ENCODE data around the gene RAPGEF6.

Gene RAPGEF6

DNA sequence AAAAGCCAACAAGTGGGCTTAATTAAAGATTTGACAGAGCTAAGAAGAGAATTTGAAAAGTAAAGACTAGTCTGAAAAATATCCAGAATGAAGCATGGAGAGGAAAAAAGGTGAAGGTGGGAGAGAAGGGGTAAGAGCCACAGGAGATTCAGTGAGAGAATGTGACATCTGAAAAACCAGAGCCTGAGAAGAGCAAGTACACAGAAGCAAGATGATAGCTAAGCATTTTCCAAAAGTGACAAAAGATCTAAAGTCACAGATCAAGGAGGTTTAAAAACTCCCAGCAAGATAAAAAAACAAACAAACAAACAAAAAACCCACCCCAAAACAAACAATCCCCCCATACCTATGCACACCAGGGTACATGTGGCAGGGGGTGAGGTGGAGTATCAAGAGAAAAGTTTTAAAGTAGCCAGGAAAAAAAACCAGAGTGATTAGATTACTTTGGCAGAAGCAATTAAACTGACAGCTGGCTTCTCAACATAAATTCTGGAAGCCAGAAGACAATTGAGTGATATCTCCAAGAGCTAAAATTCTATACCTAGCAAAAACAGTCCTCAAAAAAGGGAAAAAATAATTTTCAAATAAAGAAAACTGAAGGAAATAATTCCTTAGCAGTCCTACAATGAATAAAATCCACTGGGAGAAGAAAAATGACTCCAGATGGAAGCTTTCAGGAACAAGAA, 111.4 kb downstream of the RAPGEF6 start:
- H3K27me3 ChIP-seq (ENCODE audit: insufficient read depth, poor library complexity, severe bottlenecking): no peaks in the 10 kb centered on the region
- no peak overlapping the region for H3K27ac ChIP-seq (replicated peaks)
- no peak for DNase-seq (ENCODE audit: low read depth in 1 of 2, low spot score in 1 of 2)
- TF ChIP-seq GABPA (IDR thresholded peaks at IDR 0.05; ENCODE audit: low read depth): no peak
- no peak for TF ChIP-seq SPI1 (IDR thresholded peaks at IDR 0.05; ENCODE audit: borderline replicate concordance, low read depth)
- no peak for TF ChIP-seq POLR2AphosphoS5 (IDR thresholded peaks at IDR 0.05; ENCODE audit: low read depth)
- TF ChIP-seq CTCF (IDR thresholded peaks at IDR 0.05; ENCODE audit: insufficient read depth, low read length): no peak
- no peak for TF ChIP-seq REST (IDR thresholded peaks at IDR 0.05; ENCODE audit: insufficient replicate concordance, low read depth)
- no peak overlapping the region for H3K4me3 ChIP-seq (replicated peaks; ENCODE audit: insufficient read depth, low read length)

GRCh38 chr5:131521252-131521651, 113.8 kb downstream of the RAPGEF6 start:
- no peaks in the 10 kb centered on the region for H3K27me3 ChIP-seq (ENCODE audit: insufficient read depth, poor library complexity, severe bottlenecking)
- no peak for TF ChIP-seq CTCF (IDR thresholded peaks at IDR 0.05; ENCODE audit: insufficient read depth, low read length)
- TF ChIP-seq GABPA (IDR thresholded peaks at IDR 0.05; ENCODE audit: low read depth): no peak
- no peak for TF ChIP-seq POLR2AphosphoS5 (IDR thresholded peaks at IDR 0.05; ENCODE audit: low read depth)
- no peak for TF ChIP-seq REST (IDR thresholded peaks at IDR 0.05; ENCODE audit: insufficient replicate concordance, low read depth)
- no peak for TF ChIP-seq SPI1 (IDR thresholded peaks at IDR 0.05; ENCODE audit: borderline replicate concordance, low read depth)
- H3K27ac ChIP-seq (replicated peaks): no peak overlapping the region
- DNase-seq (ENCODE audit: low read depth in 1 of 2, low spot score in 1 of 2): no peak
- H3K4me3 ChIP-seq (replicated peaks; ENCODE audit: insufficient read depth, low read length): no peak overlapping the region

DNA sequence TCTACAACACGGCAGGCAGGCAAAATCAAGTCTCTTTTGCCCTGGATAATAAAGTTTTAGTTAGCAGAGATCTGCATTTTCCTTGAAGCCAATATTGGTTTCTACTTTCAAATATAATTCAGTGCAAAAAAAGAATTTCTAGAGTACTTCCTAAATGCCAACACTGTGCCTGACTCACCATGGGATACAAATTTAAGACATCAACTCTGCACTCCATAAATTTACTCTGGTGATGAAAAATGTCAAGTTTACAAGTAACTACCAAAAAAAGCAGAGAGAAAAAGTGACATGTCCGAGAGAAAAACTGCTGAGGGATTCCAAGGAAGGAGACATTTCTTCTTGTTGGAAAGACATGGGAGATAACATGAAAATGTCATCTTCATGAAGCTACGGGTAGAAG, 119.7 kb downstream of the RAPGEF6 start:
- Histone ChIP-seq H3K27ac (replicated peaks) (no peak overlapping the region), H3K4me3 (replicated peaks; ENCODE audit: insufficient read depth, low read length) (no peak overlapping the region), H3K27me3 (ENCODE audit: insufficient read depth, poor library complexity, severe bottlenecking) (no peaks in the 10 kb centered on the region)
- no peak for TF ChIP-seq GABPA (IDR thresholded peaks at IDR 0.05; ENCODE audit: low read depth)
- no peak for DNase-seq (ENCODE audit: low read depth in 1 of 2, low spot score in 1 of 2)

DNA sequence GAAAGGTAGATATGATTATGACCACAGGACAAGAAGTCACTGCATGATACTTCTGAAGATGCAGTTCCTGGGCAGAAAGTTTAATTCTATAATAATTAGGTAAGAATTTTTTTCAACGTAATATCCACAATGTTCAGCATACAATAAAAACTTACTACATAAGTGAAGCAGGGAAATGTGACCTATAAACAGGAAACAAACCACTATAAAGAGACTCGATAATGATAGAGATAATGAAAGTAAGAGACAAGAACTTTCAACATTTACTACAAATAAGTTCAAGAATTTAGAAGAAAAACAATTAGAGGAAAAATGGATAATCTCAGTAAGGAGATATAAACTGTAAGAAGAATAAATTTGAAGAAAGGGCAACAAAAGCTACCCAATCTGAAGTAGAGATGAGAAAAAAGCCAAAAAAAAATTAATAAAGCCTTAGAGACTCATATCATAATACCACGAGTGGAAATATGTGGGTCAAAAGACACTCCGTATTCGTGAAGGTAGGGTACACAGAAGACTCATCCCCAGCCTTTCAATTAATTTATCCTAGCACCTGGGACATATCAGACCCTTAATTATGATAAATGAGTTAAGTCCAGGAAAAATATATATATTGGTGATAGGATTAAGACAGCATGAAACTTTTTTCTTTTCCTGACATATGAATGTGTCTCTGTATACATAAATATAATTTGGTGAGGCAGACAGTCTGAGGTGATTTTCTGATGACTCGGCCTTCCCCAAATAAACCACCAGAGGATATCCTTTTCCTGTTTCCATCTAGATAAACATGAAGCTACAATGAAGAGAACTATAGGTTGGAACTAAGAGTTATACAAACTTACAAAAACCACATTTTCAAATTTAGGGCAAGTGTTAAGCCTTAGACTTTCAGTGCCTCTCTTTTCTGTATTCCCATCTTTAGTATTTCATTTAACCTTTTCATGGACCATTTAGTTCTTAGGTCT, 120.4 kb downstream of the RAPGEF6 start:
- H3K27ac ChIP-seq (replicated peaks): no peak overlapping the region
- DNase-seq (ENCODE audit: low read depth in 1 of 2, low spot score in 1 of 2): no peak
- H3K4me3 ChIP-seq (replicated peaks; ENCODE audit: insufficient read depth, low read length): no peak overlapping the region
- H3K27me3 ChIP-seq (ENCODE audit: insufficient read depth, poor library complexity, severe bottlenecking): no peaks in the 10 kb centered on the region
- TF ChIP-seq CTCF (IDR thresholded peaks at IDR 0.05; ENCODE audit: insufficient read depth, low read length) (no peak), SPI1 (IDR thresholded peaks at IDR 0.05; ENCODE audit: borderline replicate concordance, low read depth) (no peak), GABPA (IDR thresholded peaks at IDR 0.05; ENCODE audit: low read depth) (no peak), POLR2AphosphoS5 (IDR thresholded peaks at IDR 0.05; ENCODE audit: low read depth) (no peak), REST (IDR thresholded peaks at IDR 0.05; ENCODE audit: insufficient replicate concordance, low read depth) (no peak)
